HepG2 (cell line): ENCODE results near the gene CRNKL1. TPM values are rescaled to one million over a fixed set of nuclear protein-coding genes. Genes with fewer than 3 reads are reported as not detected.

Experiments
- ATAC-seq: fragments of 200-7000 bp; cut with Tn5 transposase; 3 replicates; pipeline ENCODE4 v1.9.1; 2020; ENCODE audit warnings: mild to moderate bottlenecking, moderate library complexity
- BruUV-seq: library from RNA; stranded (reverse); fragments of 400-500 nt; replicated peaks from 2 replicates; lab custom pipeline; 2021; lab: Mats Ljungman, UMichigan
- CTCF ChIA-PET: fragments of 300-600 bp; formaldehyde crosslinking; extraction: SDS; loops from one replicate; lab custom pipeline; 2021; ENCODE audit warnings: low total read pairs, inconsistent platforms, low intra/inter-chr PET ratio; lab: Yijun Ruan, JAX
- POLR2A ChIA-PET: fragments of 350-600 bp; sonication (Branson Sonifier 250); formaldehyde crosslinking; loops from one replicate; lab custom pipeline; 2020; ENCODE audit warnings: antibody characterized with exemption, inconsistent platforms; lab: Yijun Ruan, JAX
- DNase-seq: peaks from one replicate; pipeline ENCODE4 v3.0.0-alpha.2; 2015; ENCODE audit warnings: low spot score
- FAIRE-seq: peaks from 3 replicates; lab custom pipeline; 2011; peaks lifted over from hg19 to GRCh38; lab: Jason Lieb, UNC
- H2AFZ ChIP-seq: one replicate; pipeline ENCODE4 v1.6.1; 2011; ENCODE audit warnings: low read length, inconsistent platforms
- H3K27ac ChIP-seq: fragments of 300-600 bp; 3 replicates; pipeline ENCODE4 v1.8.0; 2011; ENCODE audit warnings: mixed run types, mild to moderate bottlenecking, mixed read lengths, low read length, inconsistent platforms; ENCODE audit not compliant: insufficient read depth; ENCODE audit errors: extremely low read length
- H3K27me3 ChIP-seq, 2 experiments: fragments of 200-600 bp in 1 of 2; 2 replicates in 1 of 2; 3 replicates in 1 of 2; pipeline versions ENCODE4 v1.6.0 to v1.8.0; 2011; ENCODE audit warnings: low read length in 2 of 2, mild to moderate bottlenecking in 2 of 2, moderate library complexity in 2 of 2, inconsistent platforms in 1 of 2; ENCODE audit not compliant: insufficient read depth in 2 of 2, control insufficient read depth in 1 of 2
- H3K36me3 ChIP-seq, 2 experiments: fragments of 200-600 bp in 1 of 2; replicated peaks in 1 of 2; 2 replicates in 1 of 2; 3 replicates in 1 of 2; pipeline versions ENCODE4 v1.5.1 to v1.8.0; 2011; ENCODE audit warnings: low read length in 2 of 2, inconsistent platforms in 1 of 2; ENCODE audit not compliant: insufficient read depth in 2 of 2, control insufficient read depth in 1 of 2
- H3K4me1 ChIP-seq: 2 replicates; pipeline ENCODE4 v1.5.1; 2012; ENCODE audit warnings: low read length, inconsistent platforms; ENCODE audit not compliant: insufficient read depth
- H3K4me2 ChIP-seq: 2 replicates; pipeline ENCODE4 v1.6.0; 2011; ENCODE audit warnings: low read depth, low read length, inconsistent platforms
- H3K4me3 ChIP-seq, 3 experiments: fragments of 200-600 bp in 1 of 3; sonication (generic), shearing (Covaris generic) in 1 of 3; replicated peaks in 1 of 3; 2 replicates each; pipeline ENCODE4 v1.5.1; 2011 to 2016; ENCODE audit warnings: low read length in 3 of 3, inconsistent platforms in 2 of 3, low read depth in 2 of 3, mild to moderate bottlenecking in 2 of 3, control low read depth in 1 of 3, mixed read lengths in 1 of 3; ENCODE audit not compliant: insufficient read depth in 1 of 3
- H3K79me2 ChIP-seq: one replicate; pipeline ENCODE4 v1.6.1; 2011; ENCODE audit warnings: low read length, inconsistent platforms; ENCODE audit not compliant: insufficient read depth
- H3K9ac ChIP-seq: 2 replicates; pipeline ENCODE4 v1.6.0; 2011; ENCODE audit warnings: mild to moderate bottlenecking, low read depth, low read length, inconsistent platforms; ENCODE audit not compliant: insufficient read depth
- H3K9me3 ChIP-seq: 2 replicates; pipeline ENCODE4 v1.5.1; 2012; ENCODE audit warnings: mild to moderate bottlenecking, low read length
- H4K20me1 ChIP-seq: 2 replicates; pipeline ENCODE4 v1.6.0; 2011; ENCODE audit warnings: inconsistent platforms, mild to moderate bottlenecking, low read length, moderate library complexity; ENCODE audit not compliant: insufficient read depth
- ADNP ChIP-seq: sonication (generic); formaldehyde crosslinking; IDR thresholded peaks from 2 replicates; pipeline ENCODE4 v1.4.0; 2020; ENCODE audit warnings: missing genetic modification reagents
- ATAD3A ChIP-seq: sonication (generic); formaldehyde crosslinking; IDR thresholded peaks from 2 replicates; pipeline ENCODE4 v1.4.0; 2020; ENCODE audit warnings: missing genetic modification reagents
- HMG20B ChIP-seq: conservative IDR thresholded peaks from 2 replicates; pipeline ENCODE4 v1.6.1; 2016; ENCODE audit warnings: missing genetic modification reagents, missing compliant biosample characterization
- IRF2 ChIP-seq: IDR thresholded peaks from 2 replicates; pipeline ENCODE4 v1.6.1; 2018; ENCODE audit warnings: missing genetic modification reagents, missing compliant biosample characterization
- MED8 ChIP-seq: sonication (generic); formaldehyde crosslinking; IDR thresholded peaks from 2 replicates; pipeline ENCODE4 v1.8.1; 2023; ENCODE audit warnings: mild to moderate bottlenecking, missing genetic modification reagents; ENCODE audit not compliant: insufficient replicate concordance
- MZF1 ChIP-seq: sonication (generic); formaldehyde crosslinking; IDR thresholded peaks from 2 replicates; pipeline ENCODE4 v1.8.1; 2023; ENCODE audit warnings: mild to moderate bottlenecking, missing genetic modification reagents, borderline replicate concordance
- RERE ChIP-seq: IDR thresholded peaks from 2 replicates; pipeline ENCODE4 v1.6.1; 2016; ENCODE audit warnings: low read depth, missing genetic modification reagents, missing compliant biosample characterization
- SRSF9 ChIP-seq: fragments of 200-400 bp; formaldehyde crosslinking; IDR thresholded peaks from 2 replicates; pipeline ENCODE4 v1.6.1; 2018; ENCODE audit warnings: borderline replicate concordance, mild to moderate bottlenecking, low read depth, low read length; ENCODE audit not compliant: insufficient read depth, poor library complexity, severe bottlenecking
- ZBTB7B ChIP-seq: sonication (generic); formaldehyde crosslinking; IDR thresholded peaks from 2 replicates; pipeline ENCODE4 v1.4.0; 2020; ENCODE audit warnings: missing genetic modification reagents
- ZNF10 ChIP-seq: sonication (generic); formaldehyde crosslinking; IDR thresholded peaks from 2 replicates; pipeline ENCODE4 v1.4.0; 2020; ENCODE audit warnings: mild to moderate bottlenecking, low read depth, missing genetic modification reagents, borderline replicate concordance
- ZNF225 ChIP-seq: sonication (generic); formaldehyde crosslinking; IDR thresholded peaks from 2 replicates; pipeline ENCODE4 v1.4.0; 2020; ENCODE audit warnings: mild to moderate bottlenecking, missing genetic modification reagents
- ZNF33A ChIP-seq: sonication (generic); formaldehyde crosslinking; IDR thresholded peaks from 2 replicates; pipeline ENCODE4 v1.5.1; 2020; ENCODE audit warnings: missing genetic modification reagents, mild to moderate bottlenecking, moderate library complexity, borderline replicate concordance
- ZNF513 ChIP-seq: sonication (generic); formaldehyde crosslinking; conservative IDR thresholded peaks from 2 replicates; pipeline ENCODE4 v1.5.0; 2020; ENCODE audit warnings: missing genetic modification reagents
- ZNF605 ChIP-seq: sonication (generic); formaldehyde crosslinking; IDR thresholded peaks from 2 replicates; pipeline ENCODE4 v1.8.0; 2022; ENCODE audit warnings: mild to moderate bottlenecking, missing genetic modification reagents
- ZNF672 ChIP-seq: sonication (generic); formaldehyde crosslinking; IDR thresholded peaks from 2 replicates; pipeline ENCODE4 v1.8.1; 2022; ENCODE audit warnings: missing genetic modification reagents
- ZNF883 ChIP-seq: sonication (generic); formaldehyde crosslinking; IDR thresholded peaks from 2 replicates; pipeline ENCODE4 v1.5.1; 2020; ENCODE audit warnings: mild to moderate bottlenecking, missing genetic modification reagents; ENCODE audit errors: not compliant biosample characterization
- WGBS: methylation state at CpG from one replicate; pipeline ENCODE4 v1.1.6; 2017; ENCODE audit warnings: low lambda C conversion rate; 5-methylcytosine and 5-hydroxymethylcytosine counted together
- in situ Hi-C: cut with HindIII; loops from 2 replicates; pipeline ENCODE4 v1.10.0; 2017; ENCODE audit warnings: low pct_unique_long_range_greater_than_20kb; ENCODE audit not compliant: extremely low pct_ligation_motif_present
- intact Hi-C: fragments of 100-400 bp; cut with micrococcal nuclease; formaldehyde crosslinking; loops from one replicate; pipeline ENCODE4 v1.10.0; 2022; ENCODE audit not compliant: unreplicated experiment
- polyA plus RNA-seq, 8 experiments: library from polyadenylated mRNA; depleted of rRNA in 3 of 8; stranded (reverse) in 7 of 8; unstranded in 1 of 8; fragments of >200 nt; fragmentation: Illumina TruSeq in 4 of 8; extraction: Trizol in 4 of 8; gene quantifications; 2 replicates each; pipeline versions ENCODE4 v1.2.1 to v1.2.3, GENCODE V29; 2011 to 2016; ENCODE audit warnings: low read depth in 4 of 8, missing spikeins in 1 of 8, mixed read lengths in 1 of 8; ENCODE audit not compliant: insufficient read depth in 1 of 8
- total RNA-seq, 5 experiments: library from RNA; depleted of rRNA; stranded (reverse); fragments of >200 nt; fragmentation: Illumina TruSeq; extraction: Trizol; gene quantifications; 2 replicates each; pipeline ENCODE4 v1.2.3, GENCODE V29; 2016; ENCODE audit warnings: low read depth in 1 of 5

The CRNKL1 gene
- total and polyA plus RNA-seq, 2 of the 13 experiments (the other 11 are each of a cell fraction or from before 2014, with no cell fraction given), result 12.3 to 64.5 TPM

- Histone ChIP-seq H4K20me1 (peaks cover 5% of the 10 kb centered on the region; the same call in 1 of the 2 replicates), H3K4me1 (peaks cover 76% of the 10 kb centered on the region), H2AFZ (no peak within 1 kb of the TSS), H3K27me3 (no peaks in the 10 kb centered on the region; a peak in 1 of 5 replicates), H3K79me2 (peaks cover 49% of the 10 kb centered on the region), H3K27ac (peak within 1 kb of the TSS; percentile 82), H3K9ac (peak within 1 kb of the TSS; percentile 92), H3K9me3 (no peaks in the 10 kb centered on the region), H3K36me3 (peaks cover 1 to 23% of the 10 kb centered on the region in 2 experiments; a peak in 4 of 5 replicates), H3K4me2 (peak within 1 kb of the TSS; percentile 96), H3K4me3 (peak within 1 kb of the TSS; percentile 72 to 95 (median 82))
- no TSS peak for BruUV-seq
- under 1% methylated on average over 36 of the region's 81 CpGs for WGBS
- CTCF ChIA-PET, result interaction anchor here (1.4 kb wide), 1 partner anchor 233 kb away, joined by 4 read pairs; no protein-coding TSS in a partner anchor
- DNase-seq (peak; percentile 94), ATAC-seq (peak; percentile 96), FAIRE-seq (peak; percentile 76)
- intact Hi-C loops (loop anchor here (1.0 kb wide), 1 partner anchor 35 kb away; the partner anchor contains the start of genes CFAP61 and CRNKL1), in situ Hi-C loops (no loop called here)
- POLR2A ChIA-PET, result interaction anchor here (0.7 to 4.2 kb wide), 13 partner anchors 9 to 258 kb away, joined by 3 to 53 read pairs (median 4); partner anchors contain the start of genes CFAP61 and CRNKL1
- TF ChIP-seq ZBTB7B (CRISPR knock-in tag) (peak; percentile 95), MZF1 (CRISPR knock-in tag) (peak; percentile 91; the same call in 1 of the 2 replicates), ZNF672 (CRISPR knock-in tag) (no peak), ADNP (CRISPR knock-in tag) (no peak; the same call in 1 of the 2 replicates), ZNF10 (no peak), RERE (peak; percentile 19; the same call in 1 of the 2 replicates), SRSF9 (no peak), IRF2 (peak; percentile 99), ZNF883 (CRISPR knock-in tag) (peak; percentile 99), HMG20B (CRISPR knock-in tag) (no peak), MED8 (CRISPR knock-in tag) (peak; percentile 82), ZNF33A (CRISPR knock-in tag) (peak; percentile 94), ZNF605 (CRISPR knock-in tag) (peak; percentile 97), ZNF513 (no peak), ATAD3A (peak; percentile 77; the same call in 1 of the 2 replicates), ZNF225 (peak; percentile 92)
Observed at GRCh38 chr20:20017001-20017843, 35.0 kb downstream of the CRNKL1 start, which contains the start of gene NAA20. NAA20 (plus strand) TSS chr20:20017362; CDS start chr20:20017397, 35 bp downstream.
